ENCODE measurements around the gene GJB3. TPM values are rescaled to one million over a fixed set of nuclear protein-coding genes. Genes with fewer than 3 reads are reported as not detected.

GJB3 gene
- total and polyA plus RNA-seq, 2 of the 13 experiments (the other 11 are each of a cell fraction or from before 2014, with no cell fraction given) = not detected

- TF ChIP-seq ZNF17 (CRISPR knock-in tag; IDR thresholded peaks at IDR 0.05) (no peak), ZNF776 (CRISPR knock-in tag; IDR thresholded peaks at IDR 0.05) (no peak), IRF2 (CRISPR knock-in tag; IDR thresholded peaks at IDR 0.05) (no peak), SP140L (CRISPR knock-in tag; IDR thresholded peaks at IDR 0.05; ENCODE audit: borderline replicate concordance) (no peak), PHF20 (CRISPR knock-in tag; IDR thresholded peaks at IDR 0.05) (no peak), SRF (IDR thresholded peaks at IDR 0.05; ENCODE audit: low read depth, low read length) (no peak), MTA3 (CRISPR knock-in tag; IDR thresholded peaks at IDR 0.05) (no peak), KAT2B (IDR thresholded peaks at IDR 0.05; ENCODE audit: borderline replicate concordance, low read depth, low read length) (no peak), ZNF660 (CRISPR knock-in tag; IDR thresholded peaks at IDR 0.05; ENCODE audit: borderline replicate concordance, low read depth) (no peak), ZBTB21 (CRISPR knock-in tag; IDR thresholded peaks at IDR 0.05) (no peak), IKZF5 (CRISPR knock-in tag; IDR thresholded peaks at IDR 0.05) (no peak), ZNF703 (CRISPR knock-in tag; IDR thresholded peaks at IDR 0.05; ENCODE audit: borderline replicate concordance) (no peak)
- in situ Hi-C loops (cut with HindIII; ENCODE audit: extremely low pct_ligation_motif_present, low pct_unique_long_range_greater_than_20kb) = loop anchor here (10.0 kb wide), 3 partner anchors 203 to 1113 kb away; no protein-coding TSS in a partner anchor
- FAIRE-seq = no peak
Observed at GRCh38 chr1:34747638-34747941, 33.4 kb upstream of the GJB3 start.

More at GRCh38 chr1:34747638-34747941, 33.4 kb upstream of the GJB3 start:
- WGBS (ENCODE audit: low lambda C conversion rate) = 0% methylated on average over 5 of the region's 6 CpGs
- DNase-seq (ENCODE audit: low spot score) (no peak), ATAC-seq (no peak)
- intact Hi-C loops (cut with micrococcal nuclease; ENCODE audit: unreplicated experiment) = no loop called here
- Histone ChIP-seq H3K4me1 (ENCODE audit: insufficient read depth, low read length) (0 out of 2 replicates have a peak, but pooled peaks cover under 1% of the 10 kb centered on the region), H3K4me2 (ENCODE audit: low read depth, low read length) (no peak overlapping the region), H3K27ac (ENCODE audit: extremely low read length, insufficient read depth, low read length) (no peak overlapping the region), H3K4me3 (replicated peaks in 1 of 3; ENCODE audit: insufficient read depth in 1 of 3, low read depth in 2 of 3, low read length in 3 of 3) (no peak overlapping the region), H3K9ac (ENCODE audit: insufficient read depth, low read depth, low read length) (no peak overlapping the region), H3K9me3 (ENCODE audit: low read length) (no peaks in the 10 kb centered on the region), H2AFZ (ENCODE audit: low read length) (no peak overlapping the region), H3K36me3 (replicated peaks in 1 of 2; ENCODE audit: control insufficient read depth in 1 of 2, insufficient read depth in 2 of 2, low read length in 2 of 2) (no peaks in the 10 kb centered on the region), H3K79me2 (ENCODE audit: insufficient read depth, low read length) (no peaks in the 10 kb centered on the region), H3K27me3 (ENCODE audit: control insufficient read depth in 1 of 2, insufficient read depth in 2 of 2, low read length in 2 of 2) (peaks cover 0 to 4% of the 10 kb centered on the region in 2 experiments; a peak in 2 of 5 replicates), H4K20me1 (ENCODE audit: insufficient read depth, low read length) (no peaks in the 10 kb centered on the region)
- BruUV-seq (replicated peaks) = no TSS peak
- ChIA-PET POLR2A (no interaction called here), CTCF (ENCODE audit: low intra/inter-chr PET ratio, low total read pairs) (no interaction called here)
